ENCODE results near the gene TXNRD1.
A peak's percentile ranks its signal among the peaks of the same experiment; 100 is the strongest.

Gene TXNRD1

GRCh38 chr12:104360157-104360556 lies 144.6 kb downstream of the TXNRD1 start:
- peaks cover 0 to 2% (median 0%) of the 10 kb centered on the region in 5 donors for H3K36me3 ChIP-seq (ENCODE audit: control insufficient read depth in 5 of 5, insufficient read depth in 5 of 5, low read length in 5 of 5)
- no peak overlapping the region for H3K9ac ChIP-seq (ENCODE audit: low read length in 5 of 5)
- no peak overlapping the region for H3K27ac ChIP-seq (ENCODE audit: low read depth, low read length)

DNA sequence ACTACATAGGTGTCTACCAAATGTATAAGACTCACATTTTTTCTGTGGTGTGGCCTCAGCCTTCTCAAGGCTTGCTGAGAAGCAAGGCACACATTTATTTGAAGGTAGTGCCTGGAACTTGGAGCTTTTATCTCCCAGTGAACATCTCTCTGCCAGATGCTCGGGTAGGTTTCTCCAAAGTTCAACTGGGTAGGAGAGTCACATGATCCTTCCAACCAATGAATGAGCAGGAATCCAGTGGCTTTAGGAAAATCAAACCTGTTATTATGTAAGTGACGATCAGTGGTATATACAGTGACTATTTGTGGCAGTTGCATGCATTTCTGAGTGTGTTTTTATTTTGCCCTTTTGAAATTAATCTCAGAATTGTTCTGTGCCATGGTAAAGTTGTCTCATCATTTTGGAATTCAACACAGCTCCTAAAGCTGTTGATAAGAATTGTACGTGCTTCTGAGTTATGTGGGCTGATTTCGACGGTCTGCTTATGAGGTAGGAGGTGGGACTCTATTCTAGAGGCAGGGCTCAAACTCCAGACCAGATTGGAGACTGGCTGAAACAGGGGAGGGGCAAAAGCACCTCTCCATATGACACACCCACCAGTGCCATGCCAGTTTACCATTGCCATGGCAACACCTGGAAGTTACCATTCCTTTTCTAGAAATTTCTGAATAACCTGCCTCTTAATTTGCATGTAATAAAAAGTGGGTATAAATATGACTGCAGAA lies 145.6 kb downstream of the TXNRD1 start:
- Histone ChIP-seq H3K27ac (ENCODE audit: low read depth, low read length) (no peak overlapping the region), H3K9me3 (ENCODE audit: control insufficient read depth in 5 of 5, low read length in 5 of 5) (peaks cover 0 to 7% (median 4%) of the 10 kb centered on the region in 5 donors), H3K9ac (ENCODE audit: low read length in 5 of 5) (no peak overlapping the region), H3K27me3 (ENCODE audit: control insufficient read depth in 5 of 5, insufficient read depth in 4 of 5, low read length in 5 of 5) (no peaks in the 10 kb centered on the region), H3K36me3 (ENCODE audit: control insufficient read depth in 5 of 5, insufficient read depth in 5 of 5, low read length in 5 of 5) (no peaks in the 10 kb centered on the region), H3K4me3 (ENCODE audit: low read depth in 1 of 5, low read length in 5 of 5) (no peak overlapping the region), H3K4me1 (ENCODE audit: control insufficient read depth in 5 of 5, insufficient read depth in 5 of 5, low read length in 5 of 5) (no peaks in the 10 kb centered on the region)

More at GRCh38 chr12:104360157-104360556, 144.6 kb downstream of the TXNRD1 start:
- H3K4me3 ChIP-seq (ENCODE audit: low read depth in 1 of 5, low read length in 5 of 5) = no peak overlapping the region
- peaks cover 0 to 7% (median 4%) of the 10 kb centered on the region in 5 donors for H3K9me3 ChIP-seq (ENCODE audit: control insufficient read depth in 5 of 5, low read length in 5 of 5)
- peaks cover 0 to 5% (median 0%) of the 10 kb centered on the region in 5 donors for H3K4me1 ChIP-seq (ENCODE audit: control insufficient read depth in 5 of 5, insufficient read depth in 5 of 5, low read length in 5 of 5)
- H3K27me3 ChIP-seq (ENCODE audit: control insufficient read depth in 5 of 5, insufficient read depth in 4 of 5, low read length in 5 of 5) = no peaks in the 10 kb centered on the region

- H3K9ac ChIP-seq (ENCODE audit: low read length in 5 of 5) = no peak overlapping the region
- H3K36me3 ChIP-seq (ENCODE audit: control insufficient read depth in 5 of 5, insufficient read depth in 5 of 5, low read length in 5 of 5) = no peaks in the 10 kb centered on the region
- H3K9me3 ChIP-seq (ENCODE audit: control insufficient read depth in 5 of 5, low read length in 5 of 5) = peaks cover 3 to 12% (median 7%) of the 10 kb centered on the region in 5 donors
- no peak overlapping the region for H3K27ac ChIP-seq (ENCODE audit: low read depth, low read length)
- H3K27me3 ChIP-seq (ENCODE audit: control insufficient read depth in 5 of 5, insufficient read depth in 4 of 5, low read length in 5 of 5) = no peaks in the 10 kb centered on the region
- H3K4me3 ChIP-seq (ENCODE audit: low read depth in 1 of 5, low read length in 5 of 5) = no peak overlapping the region
- no peaks in the 10 kb centered on the region for H3K4me1 ChIP-seq (ENCODE audit: control insufficient read depth in 5 of 5, insufficient read depth in 5 of 5, low read length in 5 of 5)
Observed at GRCh38 chr12:104365921-104366410, 150.4 kb downstream of the TXNRD1 start.

- peaks cover 3 to 12% (median 7%) of the 10 kb centered on the region in 5 donors for H3K9me3 ChIP-seq (ENCODE audit: control insufficient read depth in 5 of 5, low read length in 5 of 5)
- no peaks in the 10 kb centered on the region for H3K27me3 ChIP-seq (ENCODE audit: control insufficient read depth in 5 of 5, insufficient read depth in 4 of 5, low read length in 5 of 5)
- H3K4me3 ChIP-seq (ENCODE audit: low read depth in 1 of 5, low read length in 5 of 5) = peak overlapping the region in 1 of 5 donors; percentile 4
- H3K36me3 ChIP-seq (ENCODE audit: control insufficient read depth in 5 of 5, insufficient read depth in 5 of 5, low read length in 5 of 5) = no peaks in the 10 kb centered on the region
- peaks cover 0 to 5% (median 0%) of the 10 kb centered on the region in 5 donors for H3K4me1 ChIP-seq (ENCODE audit: control insufficient read depth in 5 of 5, insufficient read depth in 5 of 5, low read length in 5 of 5)
- H3K9ac ChIP-seq (ENCODE audit: low read length in 5 of 5) = no peak overlapping the region
- H3K27ac ChIP-seq (ENCODE audit: low read depth, low read length) = no peak overlapping the region
Observed at GRCh38 chr12:104369708-104370107, 154.1 kb downstream of the TXNRD1 start.

- H3K9me3 ChIP-seq (ENCODE audit: control insufficient read depth in 5 of 5, low read length in 5 of 5) = peaks cover 3 to 12% (median 7%) of the 10 kb centered on the region in 5 donors
Observed at GRCh38 chr12:104371043-104371870, 155.7 kb downstream of the TXNRD1 start.

DNA sequence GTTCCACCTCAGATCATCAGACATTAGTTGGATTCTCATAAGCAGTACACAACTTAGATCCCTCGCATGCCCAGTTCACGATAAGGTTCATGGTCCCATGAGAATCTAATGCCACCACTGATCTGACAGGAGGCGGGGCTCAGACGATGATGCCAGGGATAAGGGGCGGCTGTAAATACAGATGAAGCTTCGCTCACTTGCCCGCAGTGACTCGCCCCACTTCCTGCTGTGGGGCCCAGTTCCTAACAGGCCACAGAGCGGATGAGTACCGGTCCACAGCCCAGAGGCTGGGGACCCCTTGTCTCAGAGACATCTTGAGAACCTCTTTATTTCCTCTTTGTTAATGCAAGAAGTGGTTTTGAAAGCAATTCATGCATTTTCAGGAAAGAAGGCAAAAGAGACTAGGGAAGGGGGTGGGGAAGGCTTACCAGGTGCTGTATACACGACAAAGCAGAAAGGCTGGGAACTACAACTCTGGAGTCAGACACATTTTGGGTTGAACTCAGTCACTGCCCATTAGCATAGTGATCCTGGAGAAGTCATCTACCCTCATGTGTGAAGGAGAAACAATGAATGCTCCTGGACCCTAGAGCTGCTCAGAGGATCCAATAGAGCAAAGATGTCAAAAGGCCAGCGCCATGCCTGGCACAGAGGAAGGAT lies 156.6 kb downstream of the TXNRD1 start:
- Histone ChIP-seq H3K27ac (ENCODE audit: low read depth, low read length) (no peak overlapping the region), H3K27me3 (ENCODE audit: control insufficient read depth in 5 of 5, insufficient read depth in 4 of 5, low read length in 5 of 5) (no peaks in the 10 kb centered on the region), H3K36me3 (ENCODE audit: control insufficient read depth in 5 of 5, insufficient read depth in 5 of 5, low read length in 5 of 5) (no peaks in the 10 kb centered on the region), H3K4me3 (ENCODE audit: low read depth in 1 of 5, low read length in 5 of 5) (no peak overlapping the region), H3K9ac (ENCODE audit: low read length in 5 of 5) (no peak overlapping the region), H3K9me3 (ENCODE audit: control insufficient read depth in 5 of 5, low read length in 5 of 5) (peaks cover 3 to 12% (median 7%) of the 10 kb centered on the region in 5 donors), H3K4me1 (ENCODE audit: control insufficient read depth in 5 of 5, insufficient read depth in 5 of 5, low read length in 5 of 5) (peaks cover 0 to 5% (median 0%) of the 10 kb centered on the region in 5 donors)

More at GRCh38 chr12:104371043-104371870, 155.7 kb downstream of the TXNRD1 start:
- Histone ChIP-seq H3K4me1 (ENCODE audit: control insufficient read depth in 5 of 5, insufficient read depth in 5 of 5, low read length in 5 of 5) (peaks cover 0 to 5% (median 0%) of the 10 kb centered on the region in 5 donors), H3K9ac (ENCODE audit: low read length in 5 of 5) (no peak overlapping the region), H3K27ac (ENCODE audit: low read depth, low read length) (no peak overlapping the region), H3K27me3 (ENCODE audit: control insufficient read depth in 5 of 5, insufficient read depth in 4 of 5, low read length in 5 of 5) (no peaks in the 10 kb centered on the region), H3K36me3 (ENCODE audit: control insufficient read depth in 5 of 5, insufficient read depth in 5 of 5, low read length in 5 of 5) (no peaks in the 10 kb centered on the region), H3K4me3 (ENCODE audit: low read depth in 1 of 5, low read length in 5 of 5) (no peak overlapping the region)

DNA sequence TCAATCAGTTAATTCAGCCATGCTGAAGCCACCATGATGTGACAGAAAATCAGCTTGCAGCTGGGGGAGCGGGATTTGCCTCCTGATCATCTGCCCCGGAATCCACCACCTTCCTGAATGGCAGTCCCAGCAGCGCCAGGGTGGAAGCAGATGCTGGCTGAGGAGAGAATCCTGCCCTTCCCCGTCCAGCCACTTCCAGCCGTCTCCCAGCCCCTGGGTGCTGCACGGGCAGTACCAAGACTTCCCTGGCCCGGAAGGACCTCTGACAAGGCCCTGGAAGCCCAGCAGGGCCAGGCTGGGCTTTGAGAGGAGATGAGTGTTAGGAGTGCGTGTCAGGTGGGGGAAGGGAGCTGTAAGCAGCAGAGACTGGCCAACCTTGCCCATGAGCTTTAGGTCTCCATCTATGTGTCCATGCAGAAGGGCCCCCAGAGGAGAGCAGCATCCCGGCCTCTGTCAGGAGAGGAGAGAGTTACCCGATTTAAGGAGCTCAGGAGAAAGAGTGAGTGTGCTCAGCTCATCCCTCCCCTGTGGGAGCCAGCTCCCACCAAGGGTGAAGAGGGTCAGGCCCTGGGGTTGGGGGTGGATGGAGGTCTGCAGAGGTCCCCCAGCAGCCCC lies 157.2 kb downstream of the TXNRD1 start:
- H3K36me3 ChIP-seq (ENCODE audit: control insufficient read depth in 5 of 5, insufficient read depth in 5 of 5, low read length in 5 of 5) = no peaks in the 10 kb centered on the region
- peaks cover 3 to 12% (median 7%) of the 10 kb centered on the region in 5 donors for H3K9me3 ChIP-seq (ENCODE audit: control insufficient read depth in 5 of 5, low read length in 5 of 5)
- H3K27me3 ChIP-seq (ENCODE audit: control insufficient read depth in 5 of 5, insufficient read depth in 4 of 5, low read length in 5 of 5) = no peaks in the 10 kb centered on the region
- H3K9ac ChIP-seq (ENCODE audit: low read length in 5 of 5) = no peak overlapping the region
- H3K4me1 ChIP-seq (ENCODE audit: control insufficient read depth in 5 of 5, insufficient read depth in 5 of 5, low read length in 5 of 5) = peaks cover 0 to 5% (median 0%) of the 10 kb centered on the region in 5 donors
- H3K27ac ChIP-seq (ENCODE audit: low read depth, low read length) = no peak overlapping the region
- H3K4me3 ChIP-seq (ENCODE audit: low read depth in 1 of 5, low read length in 5 of 5) = no peak overlapping the region

DNA sequence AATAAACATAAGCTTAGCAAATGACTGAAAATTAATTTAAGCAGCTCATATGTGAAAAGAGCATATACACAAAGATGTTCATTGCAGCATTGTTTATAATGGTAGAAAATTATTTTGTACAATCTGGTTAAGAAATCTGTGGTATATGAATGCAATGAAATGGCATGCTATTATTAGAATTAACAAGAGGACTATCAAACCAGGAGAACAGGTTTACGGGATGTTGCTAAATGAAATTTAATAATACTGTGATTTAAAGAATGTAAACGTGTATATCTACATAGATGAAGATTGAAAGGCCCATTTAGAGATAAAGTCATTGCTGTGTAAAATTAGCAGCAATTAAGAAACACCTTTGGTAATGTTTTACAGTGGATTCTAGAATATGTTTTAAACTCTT lies 158.5 kb downstream of the TXNRD1 start:
- Histone ChIP-seq H3K4me3 (ENCODE audit: low read depth in 1 of 5, low read length in 5 of 5) (no peak overlapping the region), H3K27me3 (ENCODE audit: control insufficient read depth in 5 of 5, insufficient read depth in 4 of 5, low read length in 5 of 5) (no peaks in the 10 kb centered on the region), H3K4me1 (ENCODE audit: control insufficient read depth in 5 of 5, insufficient read depth in 5 of 5, low read length in 5 of 5) (peaks cover 0 to 5% (median 0%) of the 10 kb centered on the region in 5 donors), H3K9ac (ENCODE audit: low read length in 5 of 5) (no peak overlapping the region), H3K36me3 (ENCODE audit: control insufficient read depth in 5 of 5, insufficient read depth in 5 of 5, low read length in 5 of 5) (no peaks in the 10 kb centered on the region), H3K9me3 (ENCODE audit: control insufficient read depth in 5 of 5, low read length in 5 of 5) (peaks cover 3 to 10% (median 7%) of the 10 kb centered on the region in 5 donors), H3K27ac (ENCODE audit: low read depth, low read length) (no peak overlapping the region)

DNA sequence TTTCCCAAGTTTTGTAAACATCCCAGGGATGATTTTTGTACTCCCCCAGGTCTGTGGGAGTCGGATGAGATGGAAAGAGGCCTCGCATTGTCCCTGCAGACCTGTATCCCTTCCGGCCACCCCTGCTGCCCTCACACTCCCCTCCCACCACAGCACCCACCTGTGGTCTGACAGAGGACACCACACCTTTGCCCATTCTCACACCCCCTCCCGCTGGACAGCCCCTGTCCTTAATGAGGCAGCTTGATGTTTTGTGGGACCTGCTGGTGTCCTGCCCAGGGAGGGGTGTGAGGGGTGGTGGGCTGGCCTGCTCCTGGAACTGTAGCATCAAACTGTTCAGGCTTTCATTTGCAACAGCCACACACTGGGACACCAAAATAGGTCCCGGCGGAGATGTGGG lies 159.2 kb downstream of the TXNRD1 start:
- no peak overlapping the region for H3K4me3 ChIP-seq (ENCODE audit: low read depth in 1 of 5, low read length in 5 of 5)

More for the DNA sequence above, 159.2 kb downstream of the TXNRD1 start:
- no peak overlapping the region for H3K27ac ChIP-seq (ENCODE audit: low read depth, low read length)
- H3K36me3 ChIP-seq (ENCODE audit: control insufficient read depth in 5 of 5, insufficient read depth in 5 of 5, low read length in 5 of 5) = no peaks in the 10 kb centered on the region
- peaks cover 0 to 5% (median 0%) of the 10 kb centered on the region in 5 donors for H3K4me1 ChIP-seq (ENCODE audit: control insufficient read depth in 5 of 5, insufficient read depth in 5 of 5, low read length in 5 of 5)
- H3K27me3 ChIP-seq (ENCODE audit: control insufficient read depth in 5 of 5, insufficient read depth in 4 of 5, low read length in 5 of 5) = no peaks in the 10 kb centered on the region
- H3K9me3 ChIP-seq (ENCODE audit: control insufficient read depth in 5 of 5, low read length in 5 of 5) = peaks cover under 1 to 3% (median 1%) of the 10 kb centered on the region in 5 donors
- H3K9ac ChIP-seq (ENCODE audit: low read length in 5 of 5) = no peak overlapping the region

Measured in subcutaneous abdominal adipose tissue (tissue), 5 donors.